ENCODE measurements around the gene SLC16A12.

Gene SLC16A12

DNA sequence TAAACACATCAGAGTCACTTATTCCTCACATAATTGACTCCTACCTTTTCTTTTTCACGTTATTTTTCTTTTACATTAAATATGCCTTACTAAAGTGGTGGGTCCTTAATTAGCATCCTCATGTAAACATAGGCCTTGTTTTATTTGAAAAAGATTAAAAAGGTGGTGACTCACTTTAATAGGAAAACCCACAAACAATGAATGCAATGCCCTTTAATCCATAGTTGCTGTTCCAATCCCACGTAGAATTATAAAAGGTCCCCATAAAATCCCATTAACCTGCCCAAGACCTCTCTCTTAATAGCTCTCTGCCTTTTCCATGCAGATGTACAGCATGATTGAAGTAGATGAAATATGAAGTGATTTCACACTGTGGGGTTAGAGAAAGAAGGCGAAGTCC lies 32.2 kb downstream of the SLC16A12 start:
- TF ChIP-seq, protein P1, sequence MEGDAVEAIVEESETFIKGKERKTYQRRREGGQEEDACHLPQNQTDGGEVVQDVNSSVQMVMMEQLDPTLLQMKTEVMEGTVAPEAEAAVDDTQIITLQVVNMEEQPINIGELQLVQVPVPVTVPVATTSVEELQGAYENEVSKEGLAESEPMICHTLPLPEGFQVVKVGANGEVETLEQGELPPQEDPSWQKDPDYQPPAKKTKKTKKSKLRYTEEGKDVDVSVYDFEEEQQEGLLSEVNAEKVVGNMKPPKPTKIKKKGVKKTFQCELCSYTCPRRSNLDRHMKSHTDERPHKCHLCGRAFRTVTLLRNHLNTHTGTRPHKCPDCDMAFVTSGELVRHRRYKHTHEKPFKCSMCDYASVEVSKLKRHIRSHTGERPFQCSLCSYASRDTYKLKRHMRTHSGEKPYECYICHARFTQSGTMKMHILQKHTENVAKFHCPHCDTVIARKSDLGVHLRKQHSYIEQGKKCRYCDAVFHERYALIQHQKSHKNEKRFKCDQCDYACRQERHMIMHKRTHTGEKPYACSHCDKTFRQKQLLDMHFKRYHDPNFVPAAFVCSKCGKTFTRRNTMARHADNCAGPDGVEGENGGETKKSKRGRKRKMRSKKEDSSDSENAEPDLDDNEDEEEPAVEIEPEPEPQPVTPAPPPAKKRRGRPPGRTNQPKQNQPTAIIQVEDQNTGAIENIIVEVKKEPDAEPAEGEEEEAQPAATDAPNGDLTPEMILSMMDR (IDR thresholded peaks at IDR 0.05; ENCODE audit: insufficient read depth, low read length, missing control alignments) = no peak
- DNase-seq (ENCODE audit: low read depth, low spot score) = no peak
- POLR2A ChIA-PET = interaction anchor here (1.9 kb wide), 1 partner anchor 12 kb away, joined by 6 read pairs; no protein-coding TSS in a partner anchor
- H3K4me3 ChIP-seq (ENCODE audit: low read depth, low read length) = no peak overlapping the region
- CTCF ChIA-PET = no interaction called here

DNA sequence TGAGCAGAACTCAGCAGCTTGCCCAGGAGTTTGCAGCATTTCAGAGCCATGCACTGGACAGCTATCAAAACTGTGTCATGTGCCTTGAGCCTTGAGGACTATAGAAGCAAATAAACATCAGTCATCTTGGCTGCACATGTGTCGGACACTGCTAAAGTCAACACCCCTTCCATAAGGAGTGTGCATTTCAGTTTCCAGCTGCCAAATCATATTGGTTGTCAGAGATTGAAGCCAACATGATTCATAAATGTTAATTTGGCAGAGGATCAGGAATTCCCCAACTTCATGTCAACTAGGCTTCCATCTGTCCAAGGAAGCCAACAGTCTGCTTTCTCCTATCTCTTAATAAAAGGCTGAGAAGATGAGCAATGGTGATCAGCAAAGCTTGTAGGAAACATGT lies 32.8 kb downstream of the SLC16A12 start:
- TF ChIP-seq, protein P1 (IDR thresholded peaks at IDR 0.05; ENCODE audit: insufficient read depth, low read length, missing control alignments) = no peak
- ChIA-PET CTCF (no interaction called here), POLR2A (interaction anchor here (1.9 kb wide), 1 partner anchor 13 kb away, joined by 6 read pairs; no protein-coding TSS in a partner anchor)
- DNase-seq (ENCODE audit: low read depth, low spot score) = no peak
- H3K4me3 ChIP-seq (ENCODE audit: low read depth, low read length) = no peak overlapping the region

GRCh38 chr10:89494575-89494974 lies 40.8 kb downstream of the SLC16A12 start:
- DNase-seq (ENCODE audit: low read depth, low spot score) = no peak
- H3K4me3 ChIP-seq (ENCODE audit: low read depth, low read length) = no peak overlapping the region
- TF ChIP-seq, protein P1 (IDR thresholded peaks at IDR 0.05; ENCODE audit: insufficient read depth, low read length, missing control alignments) = no peak
- POLR2A ChIA-PET = no interaction called here
- CTCF ChIA-PET = interaction anchor here (1.2 kb wide), 1 partner anchor 8 kb away, joined by 4 read pairs; no protein-coding TSS in a partner anchor

- no peak overlapping the region for H3K4me3 ChIP-seq (ENCODE audit: low read depth, low read length)
- no peak for DNase-seq (ENCODE audit: low read depth, low spot score)
- CTCF ChIA-PET = no interaction called here
Observed at GRCh38 chr10:89494068-89494467, 41.3 kb downstream of the SLC16A12 start.

DNA sequence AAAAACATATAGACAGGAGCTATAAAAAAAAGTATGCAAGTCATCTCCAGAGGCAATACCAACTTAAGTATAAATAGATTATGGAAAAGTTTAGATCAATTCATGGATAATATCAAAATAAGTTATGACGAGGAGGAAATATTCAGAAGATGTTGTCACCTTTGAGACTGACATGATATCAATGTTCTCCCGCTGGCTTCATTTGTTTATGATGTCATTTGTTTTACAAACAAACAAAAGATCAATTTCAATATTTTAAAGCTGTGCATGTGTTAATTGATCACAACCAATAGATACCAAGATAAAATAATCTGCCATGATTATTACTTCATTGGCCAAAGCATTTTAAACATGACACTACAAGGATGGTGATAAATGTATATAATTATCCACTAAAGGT lies 43.5 kb downstream of the SLC16A12 start:
- DNase-seq (ENCODE audit: low read depth, low spot score) = no peak
- ChIA-PET POLR2A (no interaction called here), CTCF (interaction anchor here (1.6 to 2.7 kb wide), 3 partner anchors 9 to 25 kb away, joined by 4 to 11 read pairs (median 6); no protein-coding TSS in a partner anchor)
- H3K4me3 ChIP-seq (ENCODE audit: low read depth, low read length) = no peak overlapping the region
- TF ChIP-seq, protein P1 (IDR thresholded peaks at IDR 0.05; ENCODE audit: insufficient read depth, low read length, missing control alignments) = no peak

More at GRCh38 chr10:89494068-89494467, 41.3 kb downstream of the SLC16A12 start:
- TF ChIP-seq, protein P1 (IDR thresholded peaks at IDR 0.05; ENCODE audit: insufficient read depth, low read length, missing control alignments) = no peak
- POLR2A ChIA-PET = no interaction called here

- POLR2A ChIA-PET = no interaction called here
- CTCF ChIA-PET = interaction anchor here (1.6 to 2.7 kb wide), 3 partner anchors 10 to 24 kb away, joined by 4 to 11 read pairs (median 6); no protein-coding TSS in a partner anchor
- TF ChIP-seq, protein P1 (IDR thresholded peaks at IDR 0.05; ENCODE audit: insufficient read depth, low read length, missing control alignments) = no peak
- H3K4me3 ChIP-seq (ENCODE audit: low read depth, low read length) = no peak overlapping the region
- no peak for DNase-seq (ENCODE audit: low read depth, low spot score)
Observed at GRCh38 chr10:89490596-89491335, 44.6 kb downstream of the SLC16A12 start.
